Amniotic epithelial cell (primary cell): ENCODE data around the gene ROR2.

Experiments
- DNase-seq: peaks from one replicate; pipeline ENCODE4 v3.0.0-alpha.2; 2010; ENCODE audit warnings: low read depth

Gene ROR2

DNA sequence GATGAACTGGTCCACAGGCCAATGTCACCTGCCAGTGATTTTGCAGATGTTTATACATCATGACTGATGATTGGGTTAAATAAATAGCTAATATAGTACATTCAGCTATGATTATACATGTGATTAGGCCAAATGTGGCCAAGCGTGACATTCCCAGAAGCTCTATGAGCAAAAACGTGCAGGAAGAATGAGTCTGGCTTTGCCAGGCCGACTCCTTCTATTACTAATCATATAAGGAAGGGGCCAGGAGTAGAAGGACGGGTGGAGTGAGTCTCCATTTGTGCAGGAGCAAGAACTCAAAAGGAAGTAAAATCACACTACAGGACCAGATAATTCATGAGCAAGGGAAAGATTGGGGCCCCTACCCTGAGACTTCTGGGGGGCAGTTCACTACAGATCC is 178.2 kb downstream of the ROR2 start:
- no peak for DNase-seq

DNA sequence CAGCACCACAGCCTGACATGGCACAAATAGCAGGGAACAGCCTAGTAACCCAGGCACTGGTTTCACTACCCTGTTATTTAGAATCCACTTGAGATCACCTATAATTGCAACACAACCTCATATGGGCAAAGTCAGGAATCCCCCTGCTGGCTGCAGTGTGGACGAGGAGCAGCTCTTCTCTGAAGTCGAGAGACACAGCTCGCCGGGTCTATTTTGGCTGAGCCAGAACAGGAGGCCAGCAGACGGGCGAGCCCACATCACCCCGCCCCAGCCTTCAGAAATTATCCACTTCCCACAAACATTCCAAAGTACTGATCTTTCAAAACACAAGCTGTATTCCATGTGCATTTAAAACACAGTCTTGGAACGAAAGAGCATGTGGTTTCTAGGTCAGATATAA is 179.0 kb downstream of the ROR2 start:
- peak; percentile 97 for DNase-seq

DNA sequence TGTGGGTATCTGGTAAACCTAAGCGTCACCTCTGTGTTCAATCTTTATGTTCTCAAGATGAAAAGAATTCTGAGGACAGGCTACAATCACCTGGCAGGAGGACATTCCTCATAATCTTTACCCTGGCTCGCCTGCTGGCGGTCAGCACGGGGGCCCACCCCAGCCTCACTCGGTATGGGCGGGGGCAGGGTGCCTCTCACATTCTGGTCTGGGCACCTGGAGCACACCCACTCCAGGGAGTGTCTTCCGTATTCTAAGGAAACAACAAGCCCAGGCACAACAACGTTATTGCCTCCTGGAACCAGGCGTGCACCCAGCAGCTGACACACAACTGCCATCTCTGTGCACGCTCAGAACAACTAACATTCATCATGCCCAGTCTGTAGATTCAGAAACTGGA is 179.8 kb downstream of the ROR2 start:
- no peak for DNase-seq

DNA sequence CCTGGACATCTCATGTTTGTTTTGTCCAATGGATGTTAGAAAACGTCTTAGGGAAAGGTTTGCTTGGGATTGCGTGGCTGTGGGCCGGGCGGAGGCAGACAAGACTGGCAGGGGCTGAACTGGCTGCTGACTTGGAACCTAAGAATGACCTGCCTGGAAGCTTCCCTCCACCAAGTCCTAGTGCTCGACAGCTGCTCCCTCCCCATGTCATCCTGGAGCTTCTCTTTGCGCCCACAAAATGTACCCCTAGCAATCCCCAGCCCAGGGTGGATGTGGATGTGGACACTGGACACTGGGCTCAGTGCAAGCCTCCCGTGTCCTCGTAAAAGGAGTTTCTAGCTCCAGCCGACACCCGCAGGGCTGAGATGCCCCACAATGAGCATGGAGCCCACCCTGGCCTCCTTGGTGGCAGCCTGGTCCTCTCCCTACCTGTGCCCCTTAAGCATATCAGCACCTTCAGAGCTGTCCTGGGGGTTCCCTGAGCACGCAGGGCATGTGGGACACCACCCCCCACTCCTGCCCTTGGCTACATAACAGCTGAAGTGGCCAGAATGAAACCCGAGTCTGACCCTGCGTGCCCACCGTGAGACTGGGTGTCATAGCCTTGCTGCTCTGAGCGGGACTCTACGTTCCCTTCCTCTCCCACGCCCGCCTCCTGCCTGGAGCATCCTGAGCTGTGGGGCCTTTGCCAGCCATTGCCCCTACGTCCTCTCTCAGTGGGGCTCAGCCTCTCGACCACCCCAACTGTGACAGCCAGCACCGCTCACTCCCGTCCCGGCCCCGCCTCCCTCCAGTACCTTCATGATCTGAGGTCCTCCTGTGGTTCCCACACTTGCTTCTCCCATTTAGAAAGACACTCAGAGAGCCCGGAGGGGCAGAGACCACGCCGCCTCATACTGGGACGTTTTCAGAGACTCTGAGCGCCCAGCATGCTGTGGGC is 180.8 kb downstream of the ROR2 start:
- DNase-seq: no peak

DNA sequence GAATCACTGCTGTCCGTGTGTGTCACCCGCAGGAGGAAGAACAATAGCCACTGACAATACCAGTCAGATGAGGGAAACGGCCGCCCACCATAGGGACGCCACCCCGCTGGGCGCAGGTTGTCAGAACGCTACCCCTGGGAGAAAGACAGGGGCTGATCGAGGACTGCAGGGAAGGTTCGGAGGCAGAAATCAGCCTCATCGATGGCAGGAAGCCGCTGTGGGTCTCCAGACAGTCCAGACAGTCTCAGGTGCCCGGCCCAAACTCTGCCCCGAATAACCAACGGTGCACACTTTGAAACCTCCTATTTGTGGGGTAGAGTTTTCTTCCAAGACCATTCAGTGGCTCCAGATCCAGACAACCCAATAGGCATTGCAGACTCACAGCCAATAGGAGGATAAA is 181.5 kb downstream of the ROR2 start:
- DNase-seq: no peak

DNA sequence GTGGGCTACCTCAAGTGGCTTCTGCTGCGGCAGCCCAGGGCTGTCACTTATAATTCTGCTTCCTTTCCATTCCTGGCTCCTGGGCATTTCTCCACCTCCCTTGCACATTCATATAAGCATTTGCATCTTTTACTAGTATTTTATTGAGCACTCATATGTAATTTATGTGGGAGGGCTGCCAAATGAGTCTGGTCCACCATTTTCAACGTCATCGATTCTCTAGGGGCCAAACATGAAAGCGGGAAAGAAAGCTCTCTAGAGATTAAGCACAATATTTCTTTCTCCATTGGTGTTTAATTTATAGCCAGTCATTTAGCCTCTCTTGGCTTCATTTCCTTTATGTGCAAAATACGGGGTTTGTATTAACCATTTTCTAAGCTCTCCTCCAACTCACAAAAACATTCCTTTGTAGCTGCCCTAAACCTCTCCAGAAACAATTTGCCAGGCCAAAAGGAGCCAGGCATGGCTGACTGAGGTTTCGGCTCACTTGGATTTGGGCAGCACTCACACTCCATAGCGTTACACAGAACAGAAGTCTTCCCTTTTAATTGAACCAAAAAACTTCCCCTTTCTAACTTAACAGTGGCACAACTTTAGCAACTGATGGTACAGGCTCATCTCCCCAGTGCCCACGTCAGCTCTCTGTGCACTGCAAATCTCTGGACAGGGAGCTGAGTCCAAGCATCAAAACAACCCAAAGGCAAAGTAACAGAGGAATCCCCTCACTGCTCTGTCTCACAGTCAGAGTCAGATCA is 183.5 kb downstream of the ROR2 start:
- DNase-seq: no peak

DNA sequence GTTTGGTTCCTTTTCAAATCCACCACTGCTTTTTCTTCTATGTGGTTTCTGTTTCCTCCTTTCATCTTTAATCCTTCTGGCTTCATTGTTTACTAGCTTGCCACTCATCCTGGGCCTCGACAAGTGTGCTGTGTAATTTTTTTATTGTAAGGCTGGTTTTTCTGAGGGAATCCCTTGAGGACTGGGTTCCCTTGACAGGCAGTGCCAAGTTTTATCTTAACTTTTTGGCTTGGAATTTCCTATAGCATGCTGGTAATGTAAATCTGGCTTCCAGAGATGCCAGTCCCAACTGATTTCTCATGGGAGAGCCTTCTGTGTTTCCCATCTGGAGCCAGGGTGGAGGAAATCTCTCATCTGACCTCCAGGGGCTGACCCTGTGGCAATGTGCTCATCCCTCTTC is 184.7 kb downstream of the ROR2 start:
- no peak for DNase-seq

DNA sequence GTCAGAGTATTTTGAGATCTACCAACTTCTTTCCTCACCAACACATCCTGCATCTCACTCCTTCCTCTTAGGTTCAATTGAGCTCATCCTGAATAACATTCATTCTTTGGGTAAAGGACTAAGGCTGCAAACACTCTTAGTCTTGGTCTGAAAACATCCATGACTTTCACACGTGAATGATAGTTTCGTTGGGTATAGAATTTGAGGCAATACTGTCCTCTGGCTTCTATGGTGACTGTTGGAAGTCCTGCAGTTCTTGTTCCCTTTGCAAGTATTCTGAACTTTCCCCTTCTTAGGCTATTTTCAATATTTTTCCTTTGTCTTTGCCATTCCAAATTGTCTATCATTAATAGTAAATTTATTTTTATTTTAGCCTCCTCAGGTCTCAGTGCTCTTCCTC is 185.4 kb downstream of the ROR2 start:
- no peak for DNase-seq

DNA sequence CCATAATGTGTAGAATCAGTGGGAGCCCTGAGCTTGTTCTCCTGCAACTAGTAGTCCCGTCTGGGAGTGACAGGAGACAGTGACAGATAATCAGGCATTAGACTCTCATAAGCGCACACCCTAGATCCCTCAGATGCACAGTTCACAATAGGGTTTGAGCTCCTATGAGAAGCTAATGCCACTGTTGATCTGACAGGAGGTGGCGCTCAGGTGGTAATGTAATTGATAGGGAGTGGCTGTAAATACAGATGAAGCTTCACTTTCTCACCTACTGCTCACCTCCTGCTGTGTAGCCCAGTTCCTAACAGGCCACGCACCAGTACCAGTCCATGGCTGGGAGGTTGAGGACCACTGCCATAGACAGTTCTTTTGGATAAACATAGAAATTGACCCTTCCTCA is 188.7 kb downstream of the ROR2 start:
- DNase-seq: no peak

DNA sequence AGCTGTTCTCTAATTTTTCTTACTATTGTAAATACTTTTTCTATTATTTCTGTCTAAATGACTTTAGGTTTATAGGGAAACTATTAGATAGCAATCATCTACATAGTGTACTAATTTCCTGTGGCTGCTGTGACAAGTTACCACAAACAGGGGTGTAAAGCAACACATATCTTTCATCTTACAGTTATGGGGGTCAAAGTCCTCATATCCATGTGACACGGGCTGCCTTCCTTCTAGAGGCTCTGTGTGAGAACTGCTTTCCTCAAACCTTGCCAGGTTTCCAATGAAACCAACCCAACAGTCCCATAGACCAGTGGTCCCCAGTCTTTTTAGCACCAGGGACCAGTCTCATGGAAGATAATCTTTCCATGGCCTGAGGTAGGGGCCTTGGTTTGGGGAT is 189.1 kb downstream of the ROR2 start:
- no peak for DNase-seq

DNA sequence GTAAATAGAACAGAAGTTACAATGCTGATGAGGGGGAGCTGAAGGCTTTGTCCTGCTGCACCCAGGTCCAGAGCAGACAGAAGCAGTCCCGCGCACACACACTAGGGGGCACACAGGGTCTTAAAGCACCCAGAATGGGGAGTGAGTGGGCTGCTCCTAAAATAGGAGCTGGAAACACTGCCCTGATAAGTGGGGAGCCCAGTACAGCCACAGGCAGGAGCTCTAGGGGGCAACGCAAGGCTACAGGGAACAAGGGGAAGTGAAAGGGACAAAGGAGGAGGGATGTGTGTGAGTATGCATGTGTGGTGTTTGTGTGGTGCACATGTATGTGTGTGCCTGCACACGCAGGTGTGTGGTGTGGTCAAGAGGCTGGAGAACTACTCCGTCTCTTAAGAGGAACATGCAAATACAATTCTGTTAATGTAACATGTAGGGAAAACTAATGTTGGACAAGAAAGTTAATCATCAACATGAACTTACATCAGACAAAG is 191.5 kb downstream of the ROR2 start:
- peak; percentile 56 for DNase-seq

DNA sequence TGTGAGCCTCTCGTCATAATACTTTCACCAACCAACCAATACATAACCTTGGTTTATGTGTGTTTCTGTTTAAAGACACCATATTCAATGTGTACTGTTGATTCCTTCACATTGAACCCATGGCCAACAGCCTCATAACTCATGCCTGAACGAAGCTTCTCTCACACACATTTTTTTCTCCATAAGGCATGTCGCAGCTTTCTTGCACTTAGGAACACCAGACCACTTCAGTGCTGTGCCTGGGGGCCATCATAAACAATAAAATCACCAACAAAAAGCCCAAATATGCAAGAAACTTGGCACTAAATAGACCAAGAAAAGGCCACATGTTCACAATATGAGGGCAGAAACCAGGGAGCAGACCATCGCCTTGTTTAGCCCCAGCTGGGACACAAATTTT is 192.2 kb downstream of the ROR2 start:
- DNase-seq: no peak

DNA sequence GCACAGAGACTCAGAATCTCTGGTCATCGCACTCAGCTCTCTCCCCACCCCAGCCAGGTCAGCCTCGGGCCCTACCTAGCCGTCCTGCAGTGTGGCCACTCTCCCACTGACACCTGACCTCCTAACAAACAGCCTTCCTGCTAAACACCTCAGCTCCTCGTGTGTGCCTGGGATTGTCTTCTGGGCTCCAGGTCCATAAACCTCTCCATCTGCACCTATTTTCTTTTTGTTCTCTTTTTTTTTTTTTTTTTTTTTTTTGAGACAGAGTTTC is 193.6 kb downstream of the ROR2 start:
- no peak for DNase-seq

DNA sequence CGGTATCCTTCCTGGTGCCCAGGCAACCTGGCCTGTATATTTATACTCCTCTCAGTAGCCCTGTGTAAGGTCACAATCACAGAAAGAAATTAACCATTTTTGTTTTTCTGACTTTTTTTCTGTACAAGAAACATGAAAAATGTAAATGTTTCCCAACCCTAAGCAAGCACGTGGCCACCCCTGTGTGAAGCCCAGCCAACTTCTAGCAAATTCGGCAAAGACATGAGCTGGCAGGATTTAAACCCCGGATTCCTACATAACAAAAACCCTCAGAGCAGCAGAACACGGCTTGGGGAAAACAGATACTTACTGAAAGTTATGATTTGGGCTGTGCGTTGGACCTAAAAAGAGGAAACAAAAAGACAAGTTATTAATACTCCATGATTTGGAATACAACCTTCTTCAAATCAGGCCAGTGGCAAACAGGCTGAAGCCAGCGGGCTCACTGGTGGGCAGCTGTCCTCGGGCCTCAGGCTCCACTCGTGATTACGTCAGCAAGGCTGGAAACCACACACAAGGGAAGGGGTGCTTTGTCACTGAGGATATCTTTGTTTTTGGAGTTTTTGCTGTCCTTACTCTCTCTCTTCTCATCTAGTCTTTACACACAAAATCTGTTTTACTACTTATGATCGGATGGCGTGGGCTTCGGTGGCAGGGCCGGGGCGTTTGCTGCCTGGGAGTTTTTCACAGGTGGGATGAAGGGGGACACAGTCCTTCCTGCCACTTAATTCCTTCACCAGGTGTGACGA is 194.1 kb downstream of the ROR2 start:
- DNase-seq: peak; percentile 59

DNA sequence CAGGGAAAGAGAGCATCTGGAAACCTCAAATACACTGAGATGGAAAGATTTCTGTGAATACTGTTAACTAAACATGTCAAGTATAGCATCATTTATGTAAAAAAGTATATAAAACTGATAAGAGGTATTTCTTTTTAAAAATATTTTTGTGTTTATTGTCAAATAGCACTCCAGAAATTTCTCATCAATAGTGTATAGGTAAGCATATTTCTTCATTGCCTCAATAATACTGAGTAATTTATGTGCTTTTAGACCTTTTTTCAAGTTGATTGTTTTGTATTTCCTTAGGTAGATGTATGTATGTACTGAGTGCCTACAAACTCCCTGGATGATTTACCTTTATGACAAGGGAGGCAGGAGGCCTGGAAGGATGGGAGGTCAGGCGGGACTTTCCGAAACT is 196.3 kb downstream of the ROR2 start:
- no peak for DNase-seq

DNA sequence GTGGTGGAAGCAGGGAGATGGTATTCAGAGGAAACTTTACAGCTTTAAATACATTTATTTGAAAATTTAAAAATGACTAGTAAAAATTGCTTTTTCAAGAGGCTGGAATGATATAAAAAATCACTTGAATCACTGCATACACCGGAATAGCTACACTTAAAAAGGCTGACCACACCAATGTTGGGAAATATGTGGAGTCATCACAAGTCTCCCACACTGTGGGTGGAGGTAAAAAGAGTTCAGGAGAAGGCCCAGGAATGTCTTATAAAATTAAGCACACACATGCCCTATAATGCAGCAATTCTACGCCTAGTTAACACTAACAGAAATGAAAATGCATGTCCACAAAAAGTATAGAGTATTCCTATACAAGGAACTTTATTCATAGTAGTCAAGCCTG is 198.1 kb downstream of the ROR2 start:
- peak; percentile 95 for DNase-seq

DNA sequence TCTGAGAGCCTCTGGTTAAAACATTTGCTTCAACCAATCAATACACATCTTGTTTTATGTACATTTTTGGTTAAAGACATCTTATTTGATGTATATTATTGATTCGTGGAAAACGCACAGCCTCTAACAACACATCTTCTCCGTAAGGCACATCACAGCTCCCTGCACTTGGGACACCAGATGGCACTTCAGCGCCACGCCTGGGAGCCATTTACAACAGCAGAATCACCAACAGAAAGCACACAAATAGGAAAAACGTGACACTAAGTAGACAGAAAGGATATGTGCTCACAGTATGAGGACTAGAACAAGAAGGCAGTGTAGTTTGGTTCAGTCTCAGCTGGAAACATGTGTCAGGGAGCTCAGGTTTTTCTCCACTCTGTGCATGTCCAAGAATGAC is 199.7 kb downstream of the ROR2 start:
- no peak for DNase-seq

DNA sequence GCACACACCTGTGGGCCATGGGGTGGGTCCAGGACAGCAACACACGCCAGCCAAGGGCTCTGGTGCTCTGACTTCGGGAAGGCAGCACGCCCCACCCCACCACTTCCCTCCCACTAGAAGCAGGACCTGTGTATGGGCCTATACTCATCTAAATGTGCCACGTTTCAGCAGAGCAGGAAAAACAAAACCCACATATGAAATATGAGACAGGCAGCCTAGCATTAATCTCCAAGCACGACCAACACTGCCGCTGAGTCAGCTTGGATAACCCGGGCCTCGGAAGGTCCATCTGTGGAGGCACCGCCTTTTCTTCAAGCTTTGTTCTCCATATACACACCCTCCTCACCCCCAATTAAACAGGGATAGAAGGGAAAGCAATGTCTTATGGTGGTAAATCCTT is 203.1 kb downstream of the ROR2 start:
- DNase-seq: peak; percentile 97

DNA sequence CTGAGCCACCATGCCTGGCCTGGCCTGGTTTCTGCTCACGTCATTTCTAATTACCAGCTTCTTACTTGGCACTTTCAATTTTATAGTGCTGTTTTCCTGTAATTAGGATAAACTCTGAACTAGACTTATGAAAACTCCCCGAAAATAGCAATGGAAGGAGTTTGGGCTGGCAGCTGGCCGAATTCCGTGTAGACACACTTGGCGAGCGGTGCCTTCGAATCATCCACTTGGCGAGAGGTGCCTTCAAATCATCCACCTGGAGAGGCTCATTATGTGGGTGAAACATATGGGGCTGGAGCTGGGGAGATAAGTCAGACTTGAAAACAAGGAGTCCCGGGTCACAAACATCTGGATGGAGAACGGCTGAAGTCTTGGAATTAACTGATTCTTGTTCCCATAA is 203.7 kb downstream of the ROR2 start:
- DNase-seq: no peak

DNA sequence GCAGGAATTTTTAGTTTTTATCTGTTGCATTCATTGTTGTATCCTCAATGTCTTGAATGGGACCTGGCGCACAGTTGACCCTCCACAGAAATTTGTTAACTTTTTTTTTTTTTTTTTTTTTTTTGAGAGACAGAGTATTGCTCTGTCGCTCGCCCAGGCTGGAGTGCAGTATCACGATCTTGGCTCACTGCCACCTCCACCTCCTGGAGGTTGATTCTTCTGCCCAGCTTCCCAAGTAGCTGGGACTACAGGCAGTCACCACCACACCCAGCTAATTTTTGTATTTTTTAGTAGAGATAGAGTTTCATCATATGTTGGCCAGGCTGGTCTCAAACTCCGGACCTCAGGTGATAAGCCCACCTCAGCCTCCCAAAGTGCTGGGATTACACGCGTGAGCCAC is 205.9 kb downstream of the ROR2 start:
- DNase-seq: no peak

DNA sequence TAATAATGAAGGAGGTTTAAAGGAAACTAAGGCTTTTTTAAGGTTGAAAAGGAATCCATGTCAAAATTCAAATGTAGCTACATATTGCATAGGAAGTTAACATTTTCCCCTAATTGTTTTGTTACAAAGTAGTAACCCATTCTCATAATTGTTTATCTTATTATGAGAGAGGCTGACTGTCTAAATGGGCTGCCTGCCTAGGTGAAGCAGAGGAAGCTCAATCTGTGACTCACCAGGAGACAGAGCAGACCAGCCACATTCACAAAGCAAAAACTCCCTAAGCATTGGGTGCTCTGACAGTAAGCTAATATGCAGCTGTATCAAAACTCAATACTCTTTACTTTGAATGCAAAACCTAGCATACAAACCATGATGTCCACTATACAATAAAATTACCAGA is 208.5 kb downstream of the ROR2 start:
- DNase-seq: peak; percentile 78

DNA sequence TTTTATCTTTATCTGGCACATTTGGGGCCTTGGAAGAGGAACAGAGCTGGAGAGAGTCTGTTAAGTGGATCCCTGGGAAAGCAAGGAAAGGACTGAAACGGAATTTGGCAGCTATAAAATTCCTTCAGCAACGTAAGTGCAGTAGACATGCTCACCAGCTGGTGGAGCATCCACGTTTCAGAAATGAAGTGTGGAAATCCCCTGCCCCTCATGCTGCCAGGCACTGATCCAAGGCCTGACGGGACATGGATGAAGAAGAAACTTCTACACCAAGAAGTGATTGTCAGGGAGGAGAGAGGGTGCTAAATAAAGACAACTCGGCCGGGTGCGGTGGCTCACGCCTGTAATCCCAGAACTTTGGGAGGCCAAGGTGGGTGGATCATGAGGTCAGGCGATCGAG is 209.3 kb downstream of the ROR2 start:
- DNase-seq: peak; percentile 68
